HG03280 (cell line): ENCODE data around the gene CLDN2.
"Not testable (repeated sequence)": the region's sequence is repeated elsewhere in the genome, so short reads cannot be mapped to it uniquely, and the experiment has no call there.

ENCODE experiments used
- ATAC-seq: cut with Tn5 transposase; IDR thresholded peaks from one replicate; pipeline ENCODE4 v1.9.1; 2021; ENCODE audit warnings: mild to moderate bottlenecking, moderate library complexity; ENCODE audit not compliant: unreplicated experiment

Gene CLDN2

GRCh38 chrX:106919932-106920452 lies at the start of gene CLDN2:
Gene CLDN2, plus strand, starts transcription at chrX:106920402. Its CDS starts 7,827 bp downstream, at chrX:106928229.
- no peak for ATAC-seq

GRCh38 chrX:106872796-106873195 lies 47.4 kb upstream of the CLDN2 start:
- not testable (repeated sequence) for ATAC-seq

- ATAC-seq, result no peak
Observed at GRCh38 chrX:106874075-106874474, 46.1 kb upstream of the CLDN2 start.

GRCh38 chrX:106875151-106875550 lies 45.1 kb upstream of the CLDN2 start:
- no peak for ATAC-seq

GRCh38 chrX:106889468-106889867 lies 30.7 kb upstream of the CLDN2 start:
- ATAC-seq, result no peak

GRCh38 chrX:106891762-106892460 lies 28.3 kb upstream of the CLDN2 start:
- ATAC-seq, result no peak

GRCh38 chrX:106894392-106894909 lies 25.8 kb upstream of the CLDN2 start:
- ATAC-seq, result peak; percentile 87

GRCh38 chrX:106894978-106895452 lies 25.2 kb upstream of the CLDN2 start:
- no peak for ATAC-seq

- ATAC-seq, result no peak
Observed at GRCh38 chrX:106897259-106897658, 22.9 kb upstream of the CLDN2 start.

- no peak for ATAC-seq
Observed at GRCh38 chrX:106898462-106898861, 21.7 kb upstream of the CLDN2 start.

- no peak for ATAC-seq
Observed at GRCh38 chrX:106899276-106899675, 20.9 kb upstream of the CLDN2 start.

GRCh38 chrX:106899841-106900240 lies 20.4 kb upstream of the CLDN2 start:
- no peak for ATAC-seq

- ATAC-seq, result no peak
Observed at GRCh38 chrX:106901341-106901740, 18.9 kb upstream of the CLDN2 start.

GRCh38 chrX:106901781-106902219 lies 18.4 kb upstream of the CLDN2 start:
- no peak for ATAC-seq

GRCh38 chrX:106902684-106903083 lies 17.5 kb upstream of the CLDN2 start:
- ATAC-seq, result no peak

GRCh38 chrX:106903291-106903824 lies 16.8 kb upstream of the CLDN2 start, which contains the start of gene RIPPLY1:
Gene RIPPLY1, minus strand, starts transcription at chrX:106903341. Its CDS starts 54 bp downstream, at chrX:106903287.
- no peak for ATAC-seq

- ATAC-seq, result no peak
Observed at GRCh38 chrX:106903856-106904528, 16.2 kb upstream of the CLDN2 start.

- no peak for ATAC-seq
Observed at GRCh38 chrX:106905064-106905708, 15.0 kb upstream of the CLDN2 start.

GRCh38 chrX:106906361-106906760 lies 13.8 kb upstream of the CLDN2 start:
- ATAC-seq, result no peak

GRCh38 chrX:106912864-106913263 lies 7.3 kb upstream of the CLDN2 start:
- ATAC-seq, result no peak
